ENCODE results near the gene TRIO. TPM values are rescaled to one million over a fixed set of nuclear protein-coding genes. Genes with fewer than 3 reads are reported as not detected.

TRIO gene
- total and polyA plus RNA-seq, 2 donors (not counting 3 experiments of a cell fraction or from before 2014, with no cell fraction given), result 82.9 to 248 TPM

- POLR2A ChIA-PET, result no interaction called here
- Histone ChIP-seq H3K9ac (replicated peaks; ENCODE audit: extremely low read depth, insufficient read depth, low read length) (no peak overlapping the region), H3K9me3 (replicated peaks; ENCODE audit: control insufficient read depth, insufficient read depth, low read length) (no peaks in the 10 kb centered on the region), H3K4me2 (ENCODE audit: insufficient read depth, low read length) (no peak overlapping the region), H4K20me1 (replicated peaks; ENCODE audit: control insufficient read depth, extremely low read depth, insufficient read depth, low read length) (no peaks in the 10 kb centered on the region), H3K4me3 (replicated peaks in 1 of 3; ENCODE audit: insufficient read depth in 1 of 3, low read depth in 1 of 3, low read length in 3 of 3) (no peak overlapping the region), H3K27ac (ENCODE audit: insufficient read depth, low read depth, low read length) (no peak overlapping the region), H3K36me3 (ENCODE audit: control insufficient read depth in 2 of 2, extremely low read depth in 1 of 2, insufficient read depth in 2 of 2, low read length in 2 of 2) (peaks cover 22 to 23% of the 10 kb centered on the region in 2 experiments), H3K9me1 (replicated peaks; ENCODE audit: control insufficient read depth, extremely low read depth, insufficient read depth, low read length) (no peaks in the 10 kb centered on the region), H3K4me1 (ENCODE audit: control insufficient read depth, extremely low read depth, insufficient read depth, low read length) (no peaks in the 10 kb centered on the region), H3K27me3 (ENCODE audit: control insufficient read depth in 2 of 2, insufficient read depth in 2 of 2, low read length in 2 of 2) (no peaks in the 10 kb centered on the region), H3K79me2 (ENCODE audit: control insufficient read depth, insufficient read depth, low read length) (peaks cover 63% of the 10 kb centered on the region), H2AFZ (ENCODE audit: low read depth, low read length) (no peak overlapping the region)
- intact Hi-C loops (cut with micrococcal nuclease) (no loop called here), dilution Hi-C loops (cut with MboI; ENCODE audit: extremely low pct_ligation_motif_present, low sequenced_read_pairs) (loop anchor here (25.0 kb wide), 1 partner anchor 310 kb away; no protein-coding TSS in a partner anchor)
- CTCF ChIA-PET, result interaction anchor here (1.0 to 1.3 kb wide), 2 partner anchors 54 to 190 kb away, joined by 3 read pairs; no protein-coding TSS in a partner anchor
- FAIRE-seq (no peak), DNase-seq (ENCODE audit: low read depth, low spot score) (no peak)
- TF ChIP-seq POLR2AphosphoS5 (IDR thresholded peaks at IDR 0.05; ENCODE audit: insufficient read depth, low read depth, low read length) (no peak), FOS (IDR thresholded peaks at IDR 0.05; ENCODE audit: borderline replicate concordance, insufficient read depth, low read length) (no peak), MAX (IDR thresholded peaks at IDR 0.05; ENCODE audit: insufficient read depth, insufficient read length) (no peak), JUN (IDR thresholded peaks at IDR 0.05; ENCODE audit: borderline replicate concordance, insufficient read depth, insufficient read length, low read depth) (no peak), EZH2 (IDR thresholded peaks at IDR 0.05; ENCODE audit: borderline replicate concordance, low read depth, low read length, severe bottlenecking) (no peak), CTCF (IDR thresholded peaks at IDR 0.05; ENCODE audit: extremely low read depth in 1 of 2, insufficient read depth in 1 of 2, low read depth in 1 of 2, low read length in 2 of 2) (no peak), GATA2 (IDR thresholded peaks at IDR 0.05; ENCODE audit: insufficient read depth, insufficient read length, low read depth, low read length) (no peak), MYC (IDR thresholded peaks at IDR 0.05; ENCODE audit: low read depth, low read length) (no peak)
- BruUV-seq (replicated peaks), result no TSS peak
Observed at GRCh38 chr5:14297697-14298096, 154.6 kb downstream of the TRIO start.
